Endothelial cell (in vitro differentiated cells): Measurements from ENCODE around the gene ZNF500. TPM values are rescaled to one million over a fixed set of nuclear protein-coding genes. Genes with fewer than 3 reads are reported as not detected.
A peak's percentile ranks its signal among the peaks of the same experiment; 100 is the strongest.

Experiments used
- DNase-seq: peaks from one replicate; pipeline ENCODE4 v3.0.0; 2021; ENCODE audit warnings: low spot score
- H3K27ac Mint-ChIP-seq: one replicate; pipeline ENCODE4 v1.8.0; 2021; ENCODE audit warnings: mixed read lengths, inconsistent platforms; ENCODE audit not compliant: unreplicated experiment
- H3K27me3 Mint-ChIP-seq: one replicate; pipeline ENCODE4 v1.8.0; 2021; ENCODE audit warnings: mild to moderate bottlenecking, moderate library complexity, mixed read lengths, inconsistent platforms; ENCODE audit not compliant: unreplicated experiment
- H3K36me3 Mint-ChIP-seq: one replicate; pipeline ENCODE4 v1.8.0; 2021; ENCODE audit warnings: mild to moderate bottlenecking, low read depth, mixed read lengths, inconsistent platforms; ENCODE audit not compliant: unreplicated experiment
- H3K4me1 Mint-ChIP-seq: one replicate; pipeline ENCODE4 v1.8.0; 2021; ENCODE audit warnings: mild to moderate bottlenecking, mixed read lengths, inconsistent platforms; ENCODE audit not compliant: unreplicated experiment
- H3K4me3 Mint-ChIP-seq: one replicate; pipeline ENCODE4 v1.8.0; 2021; ENCODE audit warnings: mild to moderate bottlenecking, mixed read lengths, inconsistent platforms; ENCODE audit not compliant: unreplicated experiment
- H3K9me3 Mint-ChIP-seq: one replicate; pipeline ENCODE4 v1.8.0; 2021; ENCODE audit warnings: mixed read lengths, inconsistent platforms; ENCODE audit not compliant: unreplicated experiment
- total RNA-seq: library from RNA; stranded (reverse); fragmentation: NEBNext Ultra II Directional; extraction: Animal tissue kit (Norgen Biotek cat#: 25700); gene quantifications from one replicate; pipeline ENCODE4 v1.2.1, GENCODE V29; 2021; ENCODE audit not compliant: unreplicated experiment
- TF ChIP-seq, protein P1 (sequence below): fragments of 200-600 bp; sonication (generic); IDR thresholded peaks from one replicate; pipeline ENCODE4 v1.5.0; 2021; ENCODE audit warnings: antibody characterized with exemption; ENCODE audit not compliant: unreplicated experiment

Gene ZNF500
- total RNA-seq, 1 donor from 2014 or later = 32.8 TPM

DNA sequence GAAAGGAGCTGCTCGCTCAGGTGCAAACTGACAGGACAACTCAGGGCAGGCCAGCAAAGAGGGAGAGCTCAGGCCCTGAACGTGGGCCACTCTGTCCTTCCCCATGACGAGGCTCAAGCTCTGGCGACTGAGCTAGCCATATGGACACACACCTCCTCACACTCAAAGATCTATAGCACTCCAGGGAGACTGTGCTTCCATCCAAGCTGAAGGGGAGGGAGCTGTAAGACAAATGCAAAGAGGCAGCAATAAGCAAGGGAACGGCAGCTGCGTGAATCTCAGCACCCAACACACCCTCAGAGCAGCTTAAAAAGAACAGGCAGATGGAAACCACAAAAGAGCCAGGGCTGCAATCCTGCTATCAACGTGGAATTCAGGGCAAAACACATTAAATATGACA is 60.1 kb downstream of the ZNF500 start:
- H3K9me3 Mint-ChIP-seq = no peaks in the 10 kb centered on the region
- H3K4me3 Mint-ChIP-seq = peak overlapping the region; percentile 34
- H3K4me1 Mint-ChIP-seq = no peaks in the 10 kb centered on the region
- no peaks in the 10 kb centered on the region for H3K27me3 Mint-ChIP-seq
- no peak overlapping the region for H3K27ac Mint-ChIP-seq
- H3K36me3 Mint-ChIP-seq = peaks cover 23% of the 10 kb centered on the region
- no peak for DNase-seq
- TF ChIP-seq, protein P1, sequence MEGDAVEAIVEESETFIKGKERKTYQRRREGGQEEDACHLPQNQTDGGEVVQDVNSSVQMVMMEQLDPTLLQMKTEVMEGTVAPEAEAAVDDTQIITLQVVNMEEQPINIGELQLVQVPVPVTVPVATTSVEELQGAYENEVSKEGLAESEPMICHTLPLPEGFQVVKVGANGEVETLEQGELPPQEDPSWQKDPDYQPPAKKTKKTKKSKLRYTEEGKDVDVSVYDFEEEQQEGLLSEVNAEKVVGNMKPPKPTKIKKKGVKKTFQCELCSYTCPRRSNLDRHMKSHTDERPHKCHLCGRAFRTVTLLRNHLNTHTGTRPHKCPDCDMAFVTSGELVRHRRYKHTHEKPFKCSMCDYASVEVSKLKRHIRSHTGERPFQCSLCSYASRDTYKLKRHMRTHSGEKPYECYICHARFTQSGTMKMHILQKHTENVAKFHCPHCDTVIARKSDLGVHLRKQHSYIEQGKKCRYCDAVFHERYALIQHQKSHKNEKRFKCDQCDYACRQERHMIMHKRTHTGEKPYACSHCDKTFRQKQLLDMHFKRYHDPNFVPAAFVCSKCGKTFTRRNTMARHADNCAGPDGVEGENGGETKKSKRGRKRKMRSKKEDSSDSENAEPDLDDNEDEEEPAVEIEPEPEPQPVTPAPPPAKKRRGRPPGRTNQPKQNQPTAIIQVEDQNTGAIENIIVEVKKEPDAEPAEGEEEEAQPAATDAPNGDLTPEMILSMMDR = no peak

DNA sequence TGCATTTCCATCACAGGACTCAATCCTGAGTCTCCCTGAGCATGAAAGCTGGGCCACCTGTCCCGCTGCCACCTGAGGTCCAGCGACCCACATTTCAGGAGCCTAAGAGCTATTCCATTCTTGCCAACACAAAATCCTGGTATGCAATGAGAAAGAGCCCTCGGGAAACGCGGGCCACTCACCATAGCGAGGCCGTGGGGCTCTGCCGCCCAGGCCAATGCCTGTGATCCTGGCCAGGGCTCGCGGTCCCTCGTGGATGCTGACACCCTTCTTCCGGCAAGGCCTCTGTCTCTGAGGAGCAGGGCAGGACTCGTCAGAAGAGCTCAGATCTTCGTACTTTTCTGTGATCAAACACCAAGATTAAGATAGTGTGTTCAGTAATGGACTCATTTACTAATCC is 62.0 kb downstream of the ZNF500 start:
- H3K4me1 Mint-ChIP-seq = no peaks in the 10 kb centered on the region
- DNase-seq = no peak
- no peak overlapping the region for H3K4me3 Mint-ChIP-seq
- H3K27me3 Mint-ChIP-seq = no peaks in the 10 kb centered on the region
- TF ChIP-seq, protein P1 = no peak
- H3K27ac Mint-ChIP-seq = no peak overlapping the region
- H3K9me3 Mint-ChIP-seq = no peaks in the 10 kb centered on the region
- H3K36me3 Mint-ChIP-seq = peaks cover 23% of the 10 kb centered on the region

DNA sequence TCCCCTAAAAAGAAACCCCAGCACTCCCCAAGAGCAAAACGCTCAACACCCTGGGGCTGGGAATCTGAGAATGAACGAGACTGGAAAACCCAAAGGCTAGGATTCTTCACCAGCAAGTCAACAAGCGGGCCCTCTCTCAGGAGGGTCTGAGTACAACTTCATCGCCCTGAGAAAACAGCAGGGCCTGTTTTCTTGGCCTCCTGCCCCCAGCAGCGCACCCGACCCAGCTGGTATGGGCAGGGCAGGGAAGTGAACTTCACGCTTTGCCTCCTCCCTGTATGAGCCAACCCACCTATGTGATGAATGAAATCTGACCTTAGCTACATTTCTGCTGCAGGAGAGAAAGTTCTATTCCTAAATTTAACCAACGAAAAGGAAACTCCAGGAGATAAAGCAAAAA is 62.5 kb downstream of the ZNF500 start:
- no peak for DNase-seq
- H3K27me3 Mint-ChIP-seq = peaks cover 3% of the 10 kb centered on the region
- TF ChIP-seq, protein P1 = no peak
- no peaks in the 10 kb centered on the region for H3K4me1 Mint-ChIP-seq
- H3K9me3 Mint-ChIP-seq = no peaks in the 10 kb centered on the region
- no peak overlapping the region for H3K27ac Mint-ChIP-seq
- H3K36me3 Mint-ChIP-seq = peaks cover 26% of the 10 kb centered on the region
- no peak overlapping the region for H3K4me3 Mint-ChIP-seq

DNA sequence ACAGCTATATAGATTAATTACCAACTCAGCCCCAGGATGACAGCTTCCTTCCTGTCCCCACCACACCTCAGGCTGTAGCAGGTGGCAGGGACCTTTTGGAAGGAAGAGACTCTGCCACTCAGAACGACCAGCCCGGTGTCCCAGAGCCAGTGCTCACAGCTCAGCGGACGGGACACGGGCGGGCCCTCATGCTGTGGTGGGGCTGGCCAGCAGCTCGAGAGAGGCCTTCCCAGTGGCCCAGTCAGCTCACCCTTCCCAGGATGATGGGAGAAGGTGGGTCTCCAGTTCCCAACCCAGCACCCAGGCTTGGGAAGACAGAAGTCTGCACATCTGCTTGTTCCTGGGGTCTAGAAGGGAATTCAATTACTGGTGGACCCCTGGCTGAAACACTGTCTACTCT is 63.1 kb downstream of the ZNF500 start:
- H3K9me3 Mint-ChIP-seq = no peaks in the 10 kb centered on the region
- peaks cover 27% of the 10 kb centered on the region for H3K36me3 Mint-ChIP-seq
- H3K4me3 Mint-ChIP-seq = no peak overlapping the region
- TF ChIP-seq, protein P1 = no peak
- peaks cover 5% of the 10 kb centered on the region for H3K27me3 Mint-ChIP-seq
- H3K4me1 Mint-ChIP-seq = no peaks in the 10 kb centered on the region
- H3K27ac Mint-ChIP-seq = no peak overlapping the region
- no peak for DNase-seq

DNA sequence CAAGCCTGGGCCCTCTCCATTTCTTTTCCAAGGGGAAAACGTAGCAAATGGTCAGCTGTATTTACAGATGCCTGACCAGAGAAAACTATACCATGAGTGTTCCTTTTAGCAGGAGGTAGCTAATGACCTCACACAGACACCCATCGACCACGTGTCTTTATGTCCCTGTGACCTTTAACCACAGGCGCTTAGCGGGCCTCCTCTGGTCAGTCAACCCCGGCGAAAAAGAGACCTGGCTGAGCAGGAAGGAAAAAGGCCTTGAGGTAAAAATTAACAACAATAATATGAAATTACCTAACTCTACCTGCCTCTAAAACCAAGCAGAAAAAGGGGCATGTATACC is 64.5 kb downstream of the ZNF500 start:
- no peak for DNase-seq
- Mint-ChIP-seq H3K4me3 (no peak overlapping the region), H3K36me3 (peaks cover 27% of the 10 kb centered on the region), H3K27ac (no peak overlapping the region), H3K4me1 (no peaks in the 10 kb centered on the region), H3K27me3 (peaks cover 5% of the 10 kb centered on the region), H3K9me3 (no peaks in the 10 kb centered on the region)
- TF ChIP-seq, protein P1 = no peak
